ENCODE results near the gene CTNNA2. TPM values are rescaled to one million over a fixed set of nuclear protein-coding genes. Genes with fewer than 3 reads are reported as not detected.

Gene CTNNA2
- total and polyA plus RNA-seq, 7 donors = 0.03 to 0.36 (median 0.17) TPM; not detected in 4

- DNase-seq = no peak
- TF ChIP-seq, protein P1, sequence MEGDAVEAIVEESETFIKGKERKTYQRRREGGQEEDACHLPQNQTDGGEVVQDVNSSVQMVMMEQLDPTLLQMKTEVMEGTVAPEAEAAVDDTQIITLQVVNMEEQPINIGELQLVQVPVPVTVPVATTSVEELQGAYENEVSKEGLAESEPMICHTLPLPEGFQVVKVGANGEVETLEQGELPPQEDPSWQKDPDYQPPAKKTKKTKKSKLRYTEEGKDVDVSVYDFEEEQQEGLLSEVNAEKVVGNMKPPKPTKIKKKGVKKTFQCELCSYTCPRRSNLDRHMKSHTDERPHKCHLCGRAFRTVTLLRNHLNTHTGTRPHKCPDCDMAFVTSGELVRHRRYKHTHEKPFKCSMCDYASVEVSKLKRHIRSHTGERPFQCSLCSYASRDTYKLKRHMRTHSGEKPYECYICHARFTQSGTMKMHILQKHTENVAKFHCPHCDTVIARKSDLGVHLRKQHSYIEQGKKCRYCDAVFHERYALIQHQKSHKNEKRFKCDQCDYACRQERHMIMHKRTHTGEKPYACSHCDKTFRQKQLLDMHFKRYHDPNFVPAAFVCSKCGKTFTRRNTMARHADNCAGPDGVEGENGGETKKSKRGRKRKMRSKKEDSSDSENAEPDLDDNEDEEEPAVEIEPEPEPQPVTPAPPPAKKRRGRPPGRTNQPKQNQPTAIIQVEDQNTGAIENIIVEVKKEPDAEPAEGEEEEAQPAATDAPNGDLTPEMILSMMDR (IDR thresholded peaks at IDR 0.05) = no peak
- Histone ChIP-seq H3K4me3 (no peak overlapping the region), H3K27ac (no peak overlapping the region), H3K4me1 (no peaks in the 10 kb centered on the region), H3K27me3 (ENCODE audit: insufficient read depth in 3 of 3, low read length in 2 of 3) (no peaks in the 10 kb centered on the region), H3K36me3 (ENCODE audit: insufficient read depth in 1 of 2, low read depth in 1 of 2) (no peaks in the 10 kb centered on the region), H3K9me3 (no peaks in the 10 kb centered on the region)
- intact Hi-C loops (cut with DNase I) = no loop called here
- no peak for ATAC-seq
- 64 to 72% (median 64%) methylated on average over 3 of the region's 3 CpGs for WGBS, 3 donors
These were observed 735.3 kb downstream of the CTNNA2 start for GRCh38 chr2:80248146-80248545.

GRCh38 chr2:80252294-80252986 lies 739.6 kb downstream of the CTNNA2 start:
- peak in 2 of 4 donors; percentile 53 to 70 for ATAC-seq
- Histone ChIP-seq H3K9me3 (no peaks in the 10 kb centered on the region), H3K4me1 (no peaks in the 10 kb centered on the region), H3K36me3 (ENCODE audit: insufficient read depth in 1 of 2, low read depth in 1 of 2) (no peaks in the 10 kb centered on the region), H3K27me3 (ENCODE audit: insufficient read depth in 3 of 3, low read length in 2 of 3) (no peaks in the 10 kb centered on the region), H3K27ac (no peak overlapping the region), H3K4me3 (no peak overlapping the region)
- TF ChIP-seq, protein P1 (IDR thresholded peaks at IDR 0.05) = no peak
- WGBS, 3 donors = 54 to 85% (median 71%) methylated on average over 7 of the region's 7 CpGs
- no peak for DNase-seq
- intact Hi-C loops (cut with DNase I) = no loop called here

- Histone ChIP-seq H3K27me3 (ENCODE audit: insufficient read depth in 3 of 3, low read length in 2 of 3) (no peaks in the 10 kb centered on the region), H3K9me3 (no peaks in the 10 kb centered on the region), H3K4me3 (no peak overlapping the region), H3K36me3 (ENCODE audit: insufficient read depth in 1 of 2, low read depth in 1 of 2) (no peaks in the 10 kb centered on the region), H3K4me1 (no peaks in the 10 kb centered on the region), H3K27ac (no peak overlapping the region)
- ATAC-seq = no peak
- no peak for DNase-seq
- intact Hi-C loops (cut with DNase I) = no loop called here
- TF ChIP-seq, protein P1 (IDR thresholded peaks at IDR 0.05) = no peak
- 61 to 66% (median 64%) methylated on average over 9 of the region's 9 CpGs for WGBS, 3 donors
These were observed 743.3 kb downstream of the CTNNA2 start for GRCh38 chr2:80255918-80256781.

GRCh38 chr2:80256782-80257167 lies 743.9 kb downstream of the CTNNA2 start:
- ATAC-seq (no peak), DNase-seq (no peak)
- no peak overlapping the region for H3K27ac ChIP-seq
- no peaks in the 10 kb centered on the region for H3K27me3 ChIP-seq (ENCODE audit: insufficient read depth in 3 of 3, low read length in 2 of 3)
- WGBS, 3 donors = 66 to 70% (median 70%) methylated on average over 3 of the region's 3 CpGs
- H3K4me3 ChIP-seq = no peak overlapping the region
- intact Hi-C loops (cut with DNase I) = loop anchor here in 1 of 2 donors (1.0 kb wide), 1 partner anchor 23 kb away; no protein-coding TSS in a partner anchor
- H3K4me1 ChIP-seq = no peaks in the 10 kb centered on the region
- H3K36me3 ChIP-seq (ENCODE audit: insufficient read depth in 1 of 2, low read depth in 1 of 2) = no peaks in the 10 kb centered on the region
- TF ChIP-seq, protein P1 (IDR thresholded peaks at IDR 0.05) = no peak
- no peaks in the 10 kb centered on the region for H3K9me3 ChIP-seq
